CD4-positive, CD25-positive, alpha-beta regulatory T cell (primary cell): Measurements from ENCODE around the gene NFATC3. TPM values are rescaled to one million over a fixed set of nuclear protein-coding genes. Genes with fewer than 3 reads are reported as not detected.

Experiments used
- ATAC-seq, 2 donors: fragments of 150-1000 bp; cut with Tn5 transposase; one replicate each; pipeline ENCODE4 v1.10.0; 2021; ENCODE audit warnings: low read depth in 2 of 2, moderate number of reproducible peaks in 2 of 2, moderate library complexity in 1 of 2
- DNase-seq, 3 donors: peaks; one replicate each; pipeline versions ENCODE4 v3.0.0 to v3.0.0-alpha.2; 2012 to 2022; ENCODE audit warnings: mixed read lengths in 1 of 3
- H3K27ac ChIP-seq: one replicate; pipeline ENCODE4 v1.7.0; 2013; ENCODE audit warnings: mild to moderate bottlenecking, low read length; ENCODE audit not compliant: insufficient read depth, poor library complexity, severe bottlenecking
- H3K27me3 ChIP-seq: one replicate; pipeline ENCODE4 v1.7.0; 2013; ENCODE audit warnings: low read length; ENCODE audit not compliant: control insufficient read depth, insufficient read depth
- H3K36me3 ChIP-seq: one replicate; pipeline ENCODE4 v1.7.0; 2013; ENCODE audit warnings: mild to moderate bottlenecking, low read length, moderate library complexity; ENCODE audit not compliant: control insufficient read depth, insufficient read depth
- H3K4me1 ChIP-seq: 2 replicates; pipeline ENCODE4 v1.7.0; 2013; ENCODE audit warnings: mild to moderate bottlenecking, low read length; ENCODE audit not compliant: insufficient read depth, control insufficient read depth, poor library complexity, severe bottlenecking
- H3K4me3 ChIP-seq: one replicate; pipeline ENCODE4 v1.7.0; 2013; ENCODE audit warnings: low read depth, mild to moderate bottlenecking, low read length, moderate library complexity
- H3K9me3 ChIP-seq, 2 experiments: 1 replicate in 1 of 2; 2 replicates in 1 of 2; pipeline ENCODE4 v1.7.0; 2013; ENCODE audit warnings: low read length in 2 of 2, mild to moderate bottlenecking in 1 of 2, moderate library complexity in 1 of 2; ENCODE audit not compliant: control insufficient read depth in 2 of 2
- H3K27ac Mint-ChIP-seq, 3 donors: one replicate each; pipeline ENCODE4 v1.8.0; 2020 to 2022; ENCODE audit warnings: mild to moderate bottlenecking in 3 of 3, mixed read lengths in 3 of 3, moderate library complexity in 2 of 3
- H3K27me3 Mint-ChIP-seq: one replicate; pipeline ENCODE4 v1.8.0; 2022; ENCODE audit warnings: mild to moderate bottlenecking, mixed read lengths
- H3K36me3 Mint-ChIP-seq: one replicate; pipeline ENCODE4 v1.8.0; 2020; ENCODE audit warnings: mixed read lengths
- H3K4me1 Mint-ChIP-seq, 4 donors: one replicate each; pipeline ENCODE4 v1.8.0; 2020 to 2022; ENCODE audit warnings: mixed read lengths in 4 of 4, mild to moderate bottlenecking in 1 of 4
- H3K4me3 Mint-ChIP-seq, 4 donors: one replicate each; pipeline ENCODE4 v1.8.0; 2020 to 2022; ENCODE audit warnings: mild to moderate bottlenecking in 4 of 4, mixed read lengths in 4 of 4, moderate library complexity in 3 of 4
- H3K9me3 Mint-ChIP-seq, 7 donors: one replicate each; pipeline ENCODE4 v1.8.0; 2020 to 2022; ENCODE audit warnings: mixed read lengths in 7 of 7, mild to moderate bottlenecking in 3 of 7, moderate library complexity in 2 of 7
- polyA plus RNA-seq, 4 donors: library from polyadenylated mRNA; unstranded; fragments of 300-500 nt; fragmentation: Illumina TruSeq; gene quantifications; one replicate each; pipeline ENCODE4 v1.2.3, GENCODE V29; 2021
- total RNA-seq: library from RNA; stranded (reverse); gene quantifications from one replicate; pipeline ENCODE4 v1.2.3, GENCODE V29; 2022

The NFATC3 gene
- total and polyA plus RNA-seq, 5 donors from 2014 or later, result 52.0 to 115 (median 60.9) TPM

GRCh38 chr16:68068926-68069325 lies 16.2 kb upstream of the NFATC3 start:
- H3K4me3 Mint-ChIP-seq, result peak overlapping the region in 1 of 4 donors; percentile 45
- peaks cover 14 to 83% (median 51%) of the 10 kb centered on the region in 4 donors for H3K4me1 Mint-ChIP-seq

GRCh38 chr16:68069511-68070248 lies 15.5 kb upstream of the NFATC3 start:
- peaks cover 20% of the 10 kb centered on the region for H3K36me3 Mint-ChIP-seq

More at GRCh38 chr16:68068926-68069325, 16.2 kb upstream of the NFATC3 start:
- Histone ChIP-seq H3K27me3 (no peaks in the 10 kb centered on the region), H3K4me3 (no peak overlapping the region), H3K36me3 (no peaks in the 10 kb centered on the region), H3K9me3 (no peaks in the 10 kb centered on the region), H3K27ac (no peak overlapping the region), H3K4me1 (peaks cover 55% of the 10 kb centered on the region)
- Mint-ChIP-seq H3K36me3 (peaks cover 14% of the 10 kb centered on the region), H3K9me3 (peaks cover 0 to 1% (median 0%) of the 10 kb centered on the region in 7 donors), H3K27me3 (no peaks in the 10 kb centered on the region), H3K27ac (peak overlapping the region in 2 of 3 donors; percentile 71 to 89)
- no peak for DNase-seq
- no peak for ATAC-seq

GRCh38 chr16:68070249-68070730 lies 14.9 kb upstream of the NFATC3 start:
- peaks cover 55% of the 10 kb centered on the region for H3K4me1 ChIP-seq
- peak overlapping the region; percentile 80 to 95 (median 89) for H3K27ac Mint-ChIP-seq
- H3K27ac ChIP-seq, result peak overlapping the region; percentile 63

More at GRCh38 chr16:68069511-68070248, 15.5 kb upstream of the NFATC3 start:
- H3K36me3 ChIP-seq, result no peaks in the 10 kb centered on the region
- Mint-ChIP-seq H3K27me3 (no peaks in the 10 kb centered on the region), H3K9me3 (peaks cover 0 to 1% (median 0%) of the 10 kb centered on the region in 7 donors), H3K27ac (peak overlapping the region; percentile 80 to 95 (median 89)), H3K4me3 (peak overlapping the region; percentile 33 to 70 (median 57)), H3K4me1 (peaks cover 17 to 83% (median 51%) of the 10 kb centered on the region in 4 donors)
- ATAC-seq, result peak; percentile 66 to 67
- peak overlapping the region; percentile 63 for H3K27ac ChIP-seq
- no peaks in the 10 kb centered on the region for H3K9me3 ChIP-seq
- peak in 2 of 3 donors; percentile 49 to 84 for DNase-seq
- peak overlapping the region; percentile 45 for H3K4me3 ChIP-seq
- peaks cover 55% of the 10 kb centered on the region for H3K4me1 ChIP-seq
- no peaks in the 10 kb centered on the region for H3K27me3 ChIP-seq

GRCh38 chr16:68070806-68071517 lies 14.2 kb upstream of the NFATC3 start:
- H3K27me3 Mint-ChIP-seq, result no peaks in the 10 kb centered on the region
- Histone ChIP-seq H3K27me3 (no peaks in the 10 kb centered on the region), H3K4me1 (peaks cover 58% of the 10 kb centered on the region), H3K36me3 (no peaks in the 10 kb centered on the region), H3K9me3 (no peaks in the 10 kb centered on the region), H3K27ac (peak overlapping the region; percentile 63), H3K4me3 (peak overlapping the region; percentile 45)
- H3K9me3 Mint-ChIP-seq, result no peaks in the 10 kb centered on the region
- peaks cover 18 to 86% (median 53%) of the 10 kb centered on the region in 4 donors for H3K4me1 Mint-ChIP-seq
- peaks cover 25% of the 10 kb centered on the region for H3K36me3 Mint-ChIP-seq
- no peak for DNase-seq
- peak overlapping the region in 3 of 4 donors; percentile 50 to 70 (median 64) for H3K4me3 Mint-ChIP-seq
- no peak for ATAC-seq
- H3K27ac Mint-ChIP-seq, result peak overlapping the region; percentile 82 to 95 (median 89)

More at GRCh38 chr16:68070249-68070730, 14.9 kb upstream of the NFATC3 start:
- H3K27me3 Mint-ChIP-seq, result no peaks in the 10 kb centered on the region
- Histone ChIP-seq H3K27me3 (no peaks in the 10 kb centered on the region), H3K4me3 (peak overlapping the region; percentile 45), H3K9me3 (no peaks in the 10 kb centered on the region), H3K36me3 (no peaks in the 10 kb centered on the region)
- peaks cover 18 to 83% (median 51%) of the 10 kb centered on the region in 4 donors for H3K4me1 Mint-ChIP-seq
- peaks cover 25% of the 10 kb centered on the region for H3K36me3 Mint-ChIP-seq
- peak in 1 of 3 donors; percentile 47 for DNase-seq
- peaks cover 0 to under 1% (median 0%) of the 10 kb centered on the region in 7 donors for H3K9me3 Mint-ChIP-seq
- H3K4me3 Mint-ChIP-seq, result peak overlapping the region in 3 of 4 donors; percentile 50 to 70 (median 64)
- ATAC-seq, result peak in 1 of 2 donors; percentile 1

GRCh38 chr16:68071518-68071901 lies 13.7 kb upstream of the NFATC3 start:
- no peak for DNase-seq
- H3K9me3 Mint-ChIP-seq, result no peaks in the 10 kb centered on the region
- peak overlapping the region; percentile 59 to 95 (median 82) for H3K27ac Mint-ChIP-seq
- Histone ChIP-seq H3K4me3 (no peak overlapping the region), H3K36me3 (peaks cover under 1% of the 10 kb centered on the region), H3K27ac (no peak overlapping the region), H3K27me3 (no peaks in the 10 kb centered on the region), H3K9me3 (no peaks in the 10 kb centered on the region), H3K4me1 (peaks cover 63% of the 10 kb centered on the region)
- ATAC-seq, result no peak
- H3K4me3 Mint-ChIP-seq, result peak overlapping the region; percentile 13 to 70 (median 38)
- no peaks in the 10 kb centered on the region for H3K27me3 Mint-ChIP-seq
- H3K36me3 Mint-ChIP-seq, result peaks cover 29% of the 10 kb centered on the region
- H3K4me1 Mint-ChIP-seq, result peaks cover 18 to 86% (median 57%) of the 10 kb centered on the region in 4 donors

- H3K27me3 ChIP-seq, result no peaks in the 10 kb centered on the region
- H3K36me3 ChIP-seq, result peaks cover 2% of the 10 kb centered on the region
- ATAC-seq (no peak), DNase-seq (no peak)
- Mint-ChIP-seq H3K36me3 (peaks cover 31% of the 10 kb centered on the region), H3K9me3 (no peaks in the 10 kb centered on the region), H3K27me3 (no peaks in the 10 kb centered on the region), H3K4me3 (peak overlapping the region in 1 of 4 donors; percentile 50), H3K4me1 (peaks cover 18 to 86% (median 58%) of the 10 kb centered on the region in 4 donors), H3K27ac (peak overlapping the region in 2 of 3 donors; percentile 7 to 75)
- H3K9me3 ChIP-seq, result no peaks in the 10 kb centered on the region
- H3K4me3 ChIP-seq, result no peak overlapping the region
- H3K4me1 ChIP-seq, result peaks cover 64% of the 10 kb centered on the region
- no peak overlapping the region for H3K27ac ChIP-seq
Measured at GRCh38 chr16:68072038-68072695, 13.0 kb upstream of the NFATC3 start.
